Stimulated activated memory B cell treated with anti-CD40 and anti-IgM and Interleukin-4, amounts not matched to agents 10 μg/mL and 1 μg/mL and 100 μg/mL, for 72 hours (primary cell): ENCODE measurements around the gene COPE.
A peak's percentile ranks its signal among the peaks of the same experiment; 100 is the strongest.

ENCODE experiments used
- ATAC-seq: fragments of 150-1000 bp; cut with Tn5 transposase; 2 replicates; pipeline ENCODE4 v1.10.0; 2021
- H3K27ac Mint-ChIP-seq: one replicate; pipeline ENCODE4 v1.8.0; 2022; ENCODE audit warnings: mild to moderate bottlenecking, mixed read lengths
- H3K27me3 Mint-ChIP-seq: one replicate; pipeline ENCODE4 v1.8.0; 2022; ENCODE audit warnings: mixed read lengths
- H3K36me3 Mint-ChIP-seq: one replicate; pipeline ENCODE4 v1.8.0; 2022; ENCODE audit warnings: mixed read lengths
- H3K4me1 Mint-ChIP-seq: one replicate; pipeline ENCODE4 v1.8.0; 2022; ENCODE audit warnings: mixed read lengths
- H3K4me3 Mint-ChIP-seq: one replicate; pipeline ENCODE4 v1.8.0; 2022; ENCODE audit warnings: mild to moderate bottlenecking, moderate library complexity, mixed read lengths
- H3K9me3 Mint-ChIP-seq: one replicate; pipeline ENCODE4 v1.8.0; 2022; ENCODE audit warnings: mixed read lengths

Gene COPE

GRCh38 chr19:18860725-18861124 lies 58.5 kb downstream of the COPE start:
- Mint-ChIP-seq H3K4me1 (peaks cover 14% of the 10 kb centered on the region), H3K36me3 (peaks cover 72% of the 10 kb centered on the region), H3K27me3 (no peaks in the 10 kb centered on the region), H3K4me3 (no peak overlapping the region), H3K27ac (no peak overlapping the region), H3K9me3 (no peaks in the 10 kb centered on the region)
- no peak for ATAC-seq

GRCh38 chr19:18860302-18860700 lies 58.9 kb downstream of the COPE start:
- Mint-ChIP-seq H3K27me3 (no peaks in the 10 kb centered on the region), H3K4me1 (peaks cover 14% of the 10 kb centered on the region), H3K4me3 (no peak overlapping the region), H3K36me3 (peaks cover 74% of the 10 kb centered on the region), H3K27ac (no peak overlapping the region), H3K9me3 (no peaks in the 10 kb centered on the region)
- no peak for ATAC-seq

DNA sequence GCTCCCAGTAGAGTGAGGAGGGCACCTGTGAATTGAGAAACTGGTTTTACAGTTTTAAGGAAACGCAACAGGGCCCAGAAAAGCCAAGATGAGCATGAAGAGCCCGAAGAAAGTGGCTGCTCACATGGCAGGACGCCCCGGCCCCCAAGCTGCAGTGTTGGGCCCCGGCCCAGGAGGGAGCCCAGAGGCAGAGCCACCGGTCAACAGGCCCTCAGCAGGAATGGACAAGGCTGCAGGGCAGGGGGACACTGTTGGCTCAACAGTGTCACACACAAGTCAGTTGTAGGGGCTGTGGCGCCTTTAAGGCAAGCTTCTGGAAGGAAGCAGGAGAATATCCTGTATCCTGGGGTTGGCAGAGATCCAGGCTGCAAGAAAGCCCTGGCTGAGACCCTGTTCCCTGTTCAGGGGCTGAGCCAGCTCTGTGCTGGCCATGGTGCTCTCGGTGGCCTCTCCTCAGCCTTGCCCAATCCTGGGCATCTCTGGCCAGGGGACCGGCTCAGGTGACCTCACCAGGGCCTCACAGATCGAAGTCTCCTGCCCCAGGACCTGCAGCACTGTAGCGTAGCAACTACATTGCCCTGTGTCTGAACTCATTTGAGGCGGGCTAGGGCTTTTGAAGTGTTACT lies 59.4 kb downstream of the COPE start:
- H3K27me3 Mint-ChIP-seq, result no peaks in the 10 kb centered on the region
- peaks cover 14% of the 10 kb centered on the region for H3K4me1 Mint-ChIP-seq
- H3K4me3 Mint-ChIP-seq, result no peak overlapping the region
- ATAC-seq, result no peak
- no peaks in the 10 kb centered on the region for H3K9me3 Mint-ChIP-seq
- no peak overlapping the region for H3K27ac Mint-ChIP-seq
- peaks cover 73% of the 10 kb centered on the region for H3K36me3 Mint-ChIP-seq

- Mint-ChIP-seq H3K27ac (no peak overlapping the region), H3K4me1 (peaks cover 14% of the 10 kb centered on the region), H3K27me3 (no peaks in the 10 kb centered on the region), H3K36me3 (peaks cover 73% of the 10 kb centered on the region), H3K4me3 (no peak overlapping the region), H3K9me3 (no peaks in the 10 kb centered on the region)
- no peak for ATAC-seq
Measured at GRCh38 chr19:18858906-18859646, 60.1 kb downstream of the COPE start.

DNA sequence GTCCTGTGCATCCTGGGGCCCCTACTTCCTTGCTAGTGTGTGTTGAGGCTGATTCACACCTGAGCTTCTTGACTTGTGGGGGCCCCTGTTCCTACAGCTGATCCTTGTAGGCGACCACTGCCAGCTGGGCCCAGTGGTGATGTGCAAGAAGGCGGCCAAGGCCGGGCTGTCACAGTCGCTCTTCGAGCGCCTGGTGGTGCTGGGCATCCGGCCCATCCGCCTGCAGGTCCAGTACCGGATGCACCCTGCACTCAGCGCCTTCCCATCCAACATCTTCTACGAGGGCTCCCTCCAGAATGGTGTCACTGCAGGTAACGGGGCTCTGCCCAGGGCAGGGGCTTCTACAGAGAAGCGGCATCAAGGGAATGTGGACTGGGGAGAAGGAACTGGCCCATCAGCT lies 62.0 kb downstream of the COPE start:
- ATAC-seq, result no peak
- no peak overlapping the region for H3K27ac Mint-ChIP-seq
- H3K36me3 Mint-ChIP-seq, result peaks cover 74% of the 10 kb centered on the region
- no peaks in the 10 kb centered on the region for H3K9me3 Mint-ChIP-seq
- no peaks in the 10 kb centered on the region for H3K27me3 Mint-ChIP-seq
- peaks cover 14% of the 10 kb centered on the region for H3K4me1 Mint-ChIP-seq
- no peak overlapping the region for H3K4me3 Mint-ChIP-seq

DNA sequence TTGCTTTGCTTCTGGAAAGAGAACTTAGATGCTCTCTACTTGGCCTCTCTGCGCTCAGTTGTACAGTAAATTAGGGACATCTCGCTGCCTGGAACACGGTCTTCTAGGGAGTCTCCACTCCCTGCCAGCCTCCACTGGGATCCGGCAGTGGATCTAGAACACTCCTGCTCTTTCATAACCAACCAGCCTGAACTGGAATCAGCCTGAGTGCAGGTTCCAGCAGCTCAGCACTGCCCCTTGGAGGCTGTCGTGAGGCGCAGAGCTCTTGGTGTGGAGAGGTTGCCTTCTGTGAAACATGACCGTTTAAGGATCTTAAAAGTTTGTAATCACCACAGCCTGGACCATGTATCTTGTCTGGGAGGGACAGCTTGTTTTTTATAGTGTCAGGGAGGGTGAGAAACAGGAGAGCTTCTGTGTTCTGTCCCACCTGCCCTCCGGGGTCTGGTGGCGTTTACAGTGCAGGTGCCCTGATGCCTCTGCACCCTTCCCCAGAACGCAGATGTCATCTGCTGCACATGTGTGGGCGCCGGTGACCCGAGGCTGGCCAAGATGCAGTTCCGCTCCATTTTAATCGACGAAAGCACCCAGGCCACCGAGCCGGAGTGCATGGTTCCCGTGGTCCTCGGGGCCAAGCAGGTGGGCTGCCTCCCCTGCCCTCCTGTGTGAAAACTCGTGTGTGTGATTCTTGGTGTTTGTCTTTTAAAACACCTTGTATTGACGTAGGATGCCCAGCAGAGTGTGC lies 62.6 kb downstream of the COPE start:
- no peaks in the 10 kb centered on the region for H3K9me3 Mint-ChIP-seq
- H3K4me3 Mint-ChIP-seq, result no peak overlapping the region
- no peak for ATAC-seq
- H3K27ac Mint-ChIP-seq, result no peak overlapping the region
- H3K27me3 Mint-ChIP-seq, result no peaks in the 10 kb centered on the region
- peaks cover 12% of the 10 kb centered on the region for H3K4me1 Mint-ChIP-seq
- H3K36me3 Mint-ChIP-seq, result peaks cover 73% of the 10 kb centered on the region

DNA sequence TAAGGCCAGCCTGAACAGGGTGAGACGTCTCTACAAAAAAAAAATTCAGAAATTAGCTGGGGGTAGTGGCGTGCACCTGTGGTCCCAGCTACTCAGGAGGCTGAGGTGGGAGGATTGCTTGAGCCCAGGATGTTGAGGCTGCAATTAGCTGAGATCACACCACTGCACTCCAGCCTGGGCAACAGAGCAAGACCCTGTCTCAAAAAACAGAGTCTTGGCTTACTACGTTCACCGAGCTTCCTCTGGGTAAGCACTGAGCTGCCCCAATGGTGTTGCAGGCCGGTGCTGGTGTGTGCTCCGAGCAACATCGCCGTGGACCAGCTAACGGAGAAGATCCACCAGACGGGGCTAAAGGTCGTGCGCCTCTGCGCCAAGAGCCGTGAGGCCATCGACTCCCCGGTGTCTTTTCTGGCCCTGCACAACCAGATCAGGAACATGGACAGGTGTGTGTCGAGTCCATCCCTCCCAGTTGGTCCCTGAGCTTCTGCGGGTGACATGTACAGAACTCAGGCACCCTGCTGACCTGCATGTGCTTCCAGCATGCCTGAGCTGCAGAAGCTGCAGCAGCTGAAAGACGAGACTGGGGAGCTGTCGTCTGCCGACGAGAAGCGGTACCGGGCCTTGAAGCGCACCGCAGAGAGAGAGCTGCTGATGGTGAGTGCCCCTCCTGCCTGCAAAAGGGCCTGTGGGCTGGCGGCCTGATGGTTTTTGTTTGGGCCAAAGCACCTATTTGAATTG lies 63.4 kb downstream of the COPE start:
- Mint-ChIP-seq H3K27ac (no peak overlapping the region), H3K9me3 (no peaks in the 10 kb centered on the region), H3K4me3 (no peak overlapping the region), H3K36me3 (peaks cover 70% of the 10 kb centered on the region), H3K27me3 (no peaks in the 10 kb centered on the region), H3K4me1 (peaks cover 9% of the 10 kb centered on the region)
- ATAC-seq, result no peak

GRCh38 chr19:18854982-18855381 lies 64.2 kb downstream of the COPE start:
- ATAC-seq, result no peak
- Mint-ChIP-seq H3K4me1 (peaks cover 13% of the 10 kb centered on the region), H3K27ac (no peak overlapping the region), H3K9me3 (no peaks in the 10 kb centered on the region), H3K27me3 (no peaks in the 10 kb centered on the region), H3K4me3 (no peak overlapping the region), H3K36me3 (peaks cover 74% of the 10 kb centered on the region)

- no peak overlapping the region for H3K27ac Mint-ChIP-seq
- H3K36me3 Mint-ChIP-seq, result peaks cover 74% of the 10 kb centered on the region
- H3K27me3 Mint-ChIP-seq, result no peaks in the 10 kb centered on the region
- H3K4me3 Mint-ChIP-seq, result no peak overlapping the region
- peaks cover 24% of the 10 kb centered on the region for H3K4me1 Mint-ChIP-seq
- no peak for ATAC-seq
- H3K9me3 Mint-ChIP-seq, result no peaks in the 10 kb centered on the region
Measured at GRCh38 chr19:18853755-18854427, 65.3 kb downstream of the COPE start.

DNA sequence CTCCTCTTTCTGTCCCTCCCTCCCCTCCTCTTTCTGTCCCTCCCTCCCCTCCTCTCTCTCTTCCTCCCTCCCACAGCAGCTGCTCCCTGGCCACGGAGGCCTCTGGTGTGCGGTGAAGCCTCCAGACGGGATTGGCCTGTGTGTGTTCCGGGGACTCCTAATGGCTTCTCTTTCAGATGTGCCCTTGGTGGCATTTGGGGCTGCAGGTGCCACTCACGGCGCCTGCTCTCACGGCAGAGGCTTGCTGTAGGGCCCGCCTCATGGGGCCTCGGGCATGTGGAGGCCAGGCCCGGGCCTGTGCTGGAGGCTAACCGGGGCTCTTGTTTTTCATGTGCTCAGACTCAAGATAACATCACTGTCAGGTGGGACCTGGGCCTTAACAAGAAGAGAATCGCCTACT lies 66.5 kb downstream of the COPE start:
- Mint-ChIP-seq H3K36me3 (peaks cover 65% of the 10 kb centered on the region), H3K27me3 (no peaks in the 10 kb centered on the region), H3K4me3 (no peak overlapping the region), H3K9me3 (no peaks in the 10 kb centered on the region), H3K4me1 (peaks cover 36% of the 10 kb centered on the region), H3K27ac (peak overlapping the region; percentile 63)
- no peak for ATAC-seq

GRCh38 chr19:18851673-18852325 lies 67.4 kb downstream of the COPE start:
- peaks cover 45% of the 10 kb centered on the region for H3K4me1 Mint-ChIP-seq
- H3K4me3 Mint-ChIP-seq, result no peak overlapping the region
- no peaks in the 10 kb centered on the region for H3K9me3 Mint-ChIP-seq
- H3K36me3 Mint-ChIP-seq, result peaks cover 58% of the 10 kb centered on the region
- no peak overlapping the region for H3K27ac Mint-ChIP-seq
- no peak for ATAC-seq
- no peaks in the 10 kb centered on the region for H3K27me3 Mint-ChIP-seq

DNA sequence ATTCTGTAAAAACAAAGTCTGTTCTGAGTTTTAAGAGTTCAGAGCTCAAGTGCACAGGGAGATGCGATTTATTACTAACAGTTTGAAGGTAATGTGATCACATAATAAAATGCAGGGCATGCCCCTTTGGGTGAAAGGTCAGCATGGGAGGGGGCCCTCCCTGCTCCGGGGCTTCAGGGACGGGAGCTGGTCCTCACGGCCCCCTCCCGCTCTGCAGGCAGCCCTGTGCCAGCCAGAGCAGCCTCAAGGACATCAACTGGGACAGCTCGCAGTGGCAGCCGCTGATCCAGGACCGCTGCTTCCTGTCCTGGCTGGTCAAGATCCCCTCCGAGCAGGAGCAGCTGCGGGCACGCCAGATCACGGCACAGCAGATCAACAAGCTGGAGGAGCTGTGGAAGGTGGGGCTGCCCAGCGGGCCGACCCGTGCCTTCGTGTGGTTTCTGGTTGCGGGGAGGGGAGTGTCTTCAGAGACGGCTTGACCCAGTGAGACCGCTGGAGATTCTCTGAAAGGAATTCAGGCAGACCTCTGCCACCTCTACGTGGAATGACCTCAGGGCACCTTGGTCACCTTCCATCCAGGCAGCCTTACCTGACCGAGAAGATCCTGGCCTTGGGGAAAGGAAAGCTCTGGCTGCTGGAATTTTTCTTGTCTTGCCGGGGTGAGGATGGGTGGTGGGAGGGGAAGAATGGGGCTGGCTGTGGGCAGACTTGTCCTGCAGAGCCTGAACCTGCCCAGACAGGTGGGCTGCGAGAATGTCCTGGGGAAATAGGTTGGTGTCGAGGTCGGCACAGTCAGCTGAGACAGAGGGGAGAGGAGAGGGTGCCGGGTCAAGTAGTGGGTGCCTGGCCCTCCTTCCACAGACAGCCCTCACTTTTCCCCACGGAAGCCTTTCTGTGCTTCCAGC lies 68.5 kb downstream of the COPE start:
- Mint-ChIP-seq H3K27me3 (no peaks in the 10 kb centered on the region), H3K4me1 (peaks cover 56% of the 10 kb centered on the region), H3K9me3 (no peaks in the 10 kb centered on the region), H3K36me3 (peaks cover 51% of the 10 kb centered on the region), H3K4me3 (peak overlapping the region; percentile 72), H3K27ac (peak overlapping the region; percentile 86)
- no peak for ATAC-seq

GRCh38 chr19:18849838-18850400 lies 69.3 kb downstream of the COPE start:
- ATAC-seq, result peak; percentile 75
- Mint-ChIP-seq H3K27ac (peak overlapping the region; percentile 86), H3K4me3 (peak overlapping the region; percentile 72), H3K9me3 (no peaks in the 10 kb centered on the region), H3K27me3 (no peaks in the 10 kb centered on the region), H3K36me3 (peaks cover 44% of the 10 kb centered on the region), H3K4me1 (peaks cover 64% of the 10 kb centered on the region)
